ENCODE measurements around the gene SLC2A4.

SLC2A4 gene

DNA sequence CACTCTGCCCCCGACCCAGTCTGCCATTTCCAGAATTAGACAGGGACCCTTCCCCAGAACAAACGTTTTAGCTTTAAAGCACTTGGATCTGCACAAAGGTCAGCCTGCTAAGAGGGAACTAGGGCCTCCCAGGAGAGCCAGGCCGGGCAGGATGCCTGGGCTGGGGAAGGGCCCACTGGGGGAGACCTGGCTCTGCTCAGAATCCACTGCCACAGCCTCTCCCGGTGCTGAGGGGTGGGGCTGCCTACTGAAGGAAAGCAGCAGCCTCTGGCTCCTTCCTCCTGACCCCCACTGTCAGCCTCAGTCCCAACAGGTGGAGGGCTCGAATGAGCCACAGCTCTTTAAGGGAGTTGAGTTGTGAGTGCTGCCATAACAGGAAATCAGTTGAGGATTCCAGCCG lies 11.2 kb downstream of the SLC2A4 start:
- in situ Hi-C loops (cut with MboI; ENCODE audit: low sequenced_read_pairs, unreplicated experiment) = loop anchor here (25.0 kb wide), 1 partner anchor 255 kb away; the partner anchor contains the start of genes SLC16A11 and SLC16A13
- TF ChIP-seq, protein P1, sequence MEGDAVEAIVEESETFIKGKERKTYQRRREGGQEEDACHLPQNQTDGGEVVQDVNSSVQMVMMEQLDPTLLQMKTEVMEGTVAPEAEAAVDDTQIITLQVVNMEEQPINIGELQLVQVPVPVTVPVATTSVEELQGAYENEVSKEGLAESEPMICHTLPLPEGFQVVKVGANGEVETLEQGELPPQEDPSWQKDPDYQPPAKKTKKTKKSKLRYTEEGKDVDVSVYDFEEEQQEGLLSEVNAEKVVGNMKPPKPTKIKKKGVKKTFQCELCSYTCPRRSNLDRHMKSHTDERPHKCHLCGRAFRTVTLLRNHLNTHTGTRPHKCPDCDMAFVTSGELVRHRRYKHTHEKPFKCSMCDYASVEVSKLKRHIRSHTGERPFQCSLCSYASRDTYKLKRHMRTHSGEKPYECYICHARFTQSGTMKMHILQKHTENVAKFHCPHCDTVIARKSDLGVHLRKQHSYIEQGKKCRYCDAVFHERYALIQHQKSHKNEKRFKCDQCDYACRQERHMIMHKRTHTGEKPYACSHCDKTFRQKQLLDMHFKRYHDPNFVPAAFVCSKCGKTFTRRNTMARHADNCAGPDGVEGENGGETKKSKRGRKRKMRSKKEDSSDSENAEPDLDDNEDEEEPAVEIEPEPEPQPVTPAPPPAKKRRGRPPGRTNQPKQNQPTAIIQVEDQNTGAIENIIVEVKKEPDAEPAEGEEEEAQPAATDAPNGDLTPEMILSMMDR (IDR thresholded peaks at IDR 0.05; ENCODE audit: borderline replicate concordance, control extremely low read depth, extremely low read depth, insufficient read depth, missing control alignments) = no peak

GRCh38 chr17:7293159-7293558 lies 11.6 kb downstream of the SLC2A4 start:
- TF ChIP-seq, protein P1 (IDR thresholded peaks at IDR 0.05; ENCODE audit: borderline replicate concordance, control extremely low read depth, extremely low read depth, insufficient read depth, missing control alignments) = no peak
- in situ Hi-C loops (cut with MboI; ENCODE audit: low sequenced_read_pairs, unreplicated experiment) = loop anchor here (25.0 kb wide), 1 partner anchor 256 kb away; the partner anchor contains the start of genes SLC16A11 and SLC16A13
- DNase-seq (ENCODE audit: low spot score) = peak; percentile 12

More for the DNA sequence above, 11.2 kb downstream of the SLC2A4 start:
- DNase-seq (ENCODE audit: low spot score) = peak; percentile 34

- TF ChIP-seq, protein P1 (IDR thresholded peaks at IDR 0.05; ENCODE audit: borderline replicate concordance, control extremely low read depth, extremely low read depth, insufficient read depth, missing control alignments) = no peak
- in situ Hi-C loops (cut with MboI; ENCODE audit: low sequenced_read_pairs, unreplicated experiment) = loop anchor here (25.0 kb wide), 1 partner anchor 257 kb away; the partner anchor contains the start of genes SLC16A11 and SLC16A13
These were observed 12.5 kb downstream of the SLC2A4 start for GRCh38 chr17:7293816-7294613.

GRCh38 chr17:7294614-7295153 lies 13.2 kb downstream of the SLC2A4 start, which contains the start of gene YBX2:
TSS of gene YBX2 (minus strand) at chr17:7294639. CDS start at chr17:7294500, 139 bp downstream.
- in situ Hi-C loops (cut with MboI; ENCODE audit: low sequenced_read_pairs, unreplicated experiment) = loop anchor here (25.0 kb wide), 1 partner anchor 257 kb away; the partner anchor contains the start of genes SLC16A11 and SLC16A13
- peak; percentile 89 for DNase-seq (ENCODE audit: low spot score)
- TF ChIP-seq, protein P1 (IDR thresholded peaks at IDR 0.05; ENCODE audit: borderline replicate concordance, control extremely low read depth, extremely low read depth, insufficient read depth, missing control alignments) = no peak

More at GRCh38 chr17:7293816-7294613, 12.5 kb downstream of the SLC2A4 start:
- DNase-seq (ENCODE audit: low spot score) = no peak

- in situ Hi-C loops (cut with MboI; ENCODE audit: low sequenced_read_pairs, unreplicated experiment) = loop anchor here (25.0 kb wide), 1 partner anchor 258 kb away; the partner anchor contains the start of genes SLC16A11 and SLC16A13
- DNase-seq (ENCODE audit: low spot score) = no peak
- TF ChIP-seq, protein P1 (IDR thresholded peaks at IDR 0.05; ENCODE audit: borderline replicate concordance, control extremely low read depth, extremely low read depth, insufficient read depth, missing control alignments) = no peak
These were observed 14.0 kb downstream of the SLC2A4 start for GRCh38 chr17:7295230-7296180.

Data from GM13976 (cell line).